Esophagus (tissue), 2 donors: Measurements from ENCODE around the gene LRPAP1. TPM values are rescaled to one million over a fixed set of nuclear protein-coding genes. Genes with fewer than 3 reads are reported as not detected.

Source experiments
- H3K27ac ChIP-seq, 2 donors: one replicate each; pipeline ENCODE4 v1.5.1; 2013; ENCODE audit warnings: low read depth in 2 of 2, mild to moderate bottlenecking in 2 of 2, inconsistent platforms in 1 of 2, low read length in 1 of 2, moderate library complexity in 1 of 2
- H3K27me3 ChIP-seq, 2 donors: one replicate each; pipeline ENCODE4 v1.6.1; 2013; ENCODE audit warnings: low read length in 2 of 2, control low read depth in 1 of 2, mild to moderate bottlenecking in 1 of 2; ENCODE audit not compliant: insufficient read depth in 2 of 2, control insufficient read depth in 1 of 2
- H3K36me3 ChIP-seq, 2 donors: one replicate each; pipeline ENCODE4 v1.6.1; 2013; ENCODE audit warnings: low read length in 1 of 2; ENCODE audit not compliant: control insufficient read depth in 2 of 2, insufficient read depth in 2 of 2
- H3K4me1 ChIP-seq, 2 donors: one replicate each; pipeline ENCODE4 v1.6.1; 2013; ENCODE audit warnings: low read length in 1 of 2; ENCODE audit not compliant: control insufficient read depth in 2 of 2, insufficient read depth in 2 of 2
- H3K4me3 ChIP-seq, 2 donors: one replicate each; pipeline ENCODE4 v1.5.1; 2013; ENCODE audit warnings: low read length in 2 of 2, mild to moderate bottlenecking in 2 of 2, low read depth in 1 of 2, moderate library complexity in 1 of 2
- H3K9me3 ChIP-seq, 2 donors: one replicate each; pipeline ENCODE4 v1.6.1; 2013; ENCODE audit warnings: mild to moderate bottlenecking in 2 of 2, low read depth in 1 of 2, low read length in 1 of 2, moderate library complexity in 1 of 2; ENCODE audit not compliant: control insufficient read depth in 2 of 2, insufficient read depth in 1 of 2
- WGBS, 2 donors: extraction: QIAGEN DNeasy Blood & Tissue Kit; methylation state at CpG; one replicate each; pipeline ENCODE4 v1.1.7; 2013; 5-methylcytosine and 5-hydroxymethylcytosine counted together
- polyA plus RNA-seq, 2 donors: library from polyadenylated mRNA; stranded (reverse); fragments of 200-250 nt; gene quantifications; one replicate each; pipeline ENCODE4 v1.2.3, GENCODE V29; 2013
- donor health status: healthy with polysubstance abuse.
- donor health status: Bipolar disorder and iron deficiency.

The LRPAP1 gene
- polyA plus RNA-seq, 2 donors = 18.0 to 87.0 TPM

DNA sequence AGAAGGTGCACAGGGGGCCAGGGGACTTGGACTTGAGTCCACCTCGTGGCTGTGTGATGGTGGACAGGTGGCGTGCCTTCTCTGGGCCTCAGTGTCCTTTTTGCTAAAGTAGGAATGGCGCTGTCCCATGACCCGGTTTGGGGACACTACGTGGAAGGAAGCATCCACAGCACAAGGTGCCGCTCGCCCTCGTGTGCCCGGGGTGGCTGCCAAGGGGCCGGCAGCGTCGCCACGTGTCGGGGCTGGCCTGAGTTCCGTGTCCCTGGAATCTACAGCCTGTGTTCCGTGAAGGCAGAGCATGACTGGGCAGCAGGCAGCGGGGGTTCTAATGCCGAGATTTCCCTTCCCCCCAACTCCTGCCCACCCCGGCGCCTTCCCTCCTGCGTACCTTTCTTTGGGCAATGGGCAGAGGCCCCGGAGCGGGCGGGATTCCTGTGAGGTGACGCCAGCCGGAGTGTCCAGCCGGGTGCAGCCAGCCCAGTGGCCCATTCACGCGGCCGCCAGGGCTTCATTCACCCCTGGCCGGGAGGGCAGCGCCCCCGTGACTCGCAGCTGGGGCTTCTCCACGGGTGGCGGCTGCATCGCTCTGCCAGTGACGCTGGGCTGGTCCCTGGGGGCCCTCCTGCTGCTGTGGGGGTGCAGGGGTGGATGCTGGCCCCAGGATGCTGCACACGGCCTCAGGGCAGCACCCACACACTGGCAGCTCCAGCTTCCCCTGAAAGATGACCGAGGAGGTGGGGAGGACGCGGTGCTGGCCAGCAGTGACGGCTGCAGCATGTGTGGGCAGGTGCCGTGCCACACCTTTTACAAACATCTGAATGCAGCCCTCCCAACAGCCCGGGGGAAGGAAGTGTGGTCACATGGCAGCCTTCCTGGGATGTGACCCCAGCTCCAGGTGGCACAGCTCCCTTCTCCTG, 47.9 kb downstream of the LRPAP1 start:
- H3K27me3 ChIP-seq = peaks cover 0 to 5% of the 10 kb centered on the region in 2 donors
- no peaks in the 10 kb centered on the region for H3K9me3 ChIP-seq
- no peaks in the 10 kb centered on the region for H3K36me3 ChIP-seq
- H3K4me1 ChIP-seq = peaks cover 9 to 27% of the 10 kb centered on the region in 2 donors
- no peak overlapping the region for H3K27ac ChIP-seq
- 33 to 43% methylated on average over 45 of the region's 45 CpGs for WGBS, 2 donors
- peak overlapping the region in 1 of 2 donors; percentile 11 for H3K4me3 ChIP-seq

DNA sequence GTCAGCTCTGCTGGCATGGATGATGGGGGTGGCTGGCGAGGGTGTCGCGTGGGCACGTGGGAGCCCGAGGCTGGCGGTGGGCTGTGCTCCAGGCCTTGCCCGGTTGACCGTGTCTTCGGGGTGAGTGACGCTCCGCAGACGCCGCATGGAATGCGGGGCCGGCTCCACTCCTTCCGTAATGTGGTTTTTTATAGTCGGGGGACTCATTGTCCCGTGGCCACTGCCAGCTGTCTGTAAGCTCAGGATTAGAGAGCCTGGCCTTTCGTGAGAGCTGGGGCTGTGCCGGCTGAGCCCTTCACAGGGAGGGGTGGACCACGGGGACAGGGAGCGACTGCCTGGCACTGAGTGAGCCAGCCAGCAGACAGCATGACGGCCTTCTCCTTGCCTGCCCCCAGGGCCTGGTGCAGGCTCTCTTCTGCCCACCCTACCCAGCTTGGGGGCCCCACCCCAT, 48.7 kb downstream of the LRPAP1 start:
- H3K4me3 ChIP-seq = no peak overlapping the region
- H3K9me3 ChIP-seq = no peaks in the 10 kb centered on the region
- H3K4me1 ChIP-seq = peaks cover 9 to 27% of the 10 kb centered on the region in 2 donors
- H3K36me3 ChIP-seq = no peaks in the 10 kb centered on the region
- no peak overlapping the region for H3K27ac ChIP-seq
- peaks cover 0 to 5% of the 10 kb centered on the region in 2 donors for H3K27me3 ChIP-seq
- 35 to 63% methylated on average over 23 of the region's 23 CpGs for WGBS, 2 donors

DNA sequence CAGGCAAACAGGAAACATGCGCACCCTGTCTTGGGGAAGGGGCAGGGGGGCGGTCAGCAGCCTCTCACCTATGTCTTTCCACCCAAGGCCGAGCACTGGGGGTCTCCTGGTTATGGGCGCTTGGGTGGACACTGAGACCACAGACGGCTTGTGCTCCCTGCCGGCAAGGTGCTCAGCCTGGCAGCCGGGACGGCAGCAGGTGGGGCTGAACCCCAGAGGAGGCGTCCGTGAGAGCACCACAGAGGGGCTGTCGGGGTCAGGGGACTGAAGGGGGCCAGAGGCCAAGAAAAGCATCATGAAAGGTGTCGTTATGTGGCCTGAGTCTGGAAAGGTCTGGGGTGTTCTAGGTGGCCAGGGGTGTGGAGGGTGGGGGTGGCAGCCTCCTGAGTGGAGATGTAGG, 49.5 kb downstream of the LRPAP1 start:
- Histone ChIP-seq H3K9me3 (no peaks in the 10 kb centered on the region), H3K4me3 (no peak overlapping the region), H3K4me1 (peaks cover 9 to 27% of the 10 kb centered on the region in 2 donors), H3K27ac (no peak overlapping the region), H3K27me3 (peaks cover 0 to 5% of the 10 kb centered on the region in 2 donors), H3K36me3 (no peaks in the 10 kb centered on the region)
- 85% methylated on average over 12 of the region's 12 CpGs for WGBS, 2 donors

DNA sequence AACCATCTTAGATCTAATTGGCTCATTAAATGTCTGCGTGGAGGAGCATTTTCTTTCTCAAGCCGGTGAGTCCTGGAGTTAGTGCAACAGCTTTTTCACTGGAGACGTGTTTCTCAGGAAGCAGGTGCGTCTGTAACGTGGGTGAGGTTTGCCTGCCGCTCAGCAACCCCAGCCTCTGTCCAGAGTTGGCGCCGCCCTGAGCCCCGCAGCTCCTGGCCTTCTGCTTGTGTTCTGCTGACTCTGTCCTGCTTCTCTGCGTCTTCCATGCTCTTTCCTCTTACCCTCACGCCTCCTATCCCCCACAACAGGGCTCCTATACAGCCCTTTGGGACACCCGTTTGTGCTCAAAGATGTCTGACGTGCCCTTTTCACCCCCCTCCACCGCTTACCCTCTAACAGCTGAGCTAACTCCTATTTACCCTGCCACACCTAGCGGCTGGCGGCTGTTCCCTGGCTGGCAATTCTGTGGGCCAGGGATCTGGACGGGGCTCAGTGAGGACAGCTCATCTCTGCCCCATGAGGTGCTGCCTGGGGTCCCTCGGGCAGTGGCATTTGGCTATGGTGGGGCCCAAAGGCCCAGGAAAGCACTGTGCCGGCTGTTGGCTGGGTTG, 50.3 kb downstream of the LRPAP1 start:
- no peak overlapping the region for H3K27ac ChIP-seq
- H3K9me3 ChIP-seq = no peaks in the 10 kb centered on the region
- H3K36me3 ChIP-seq = no peaks in the 10 kb centered on the region
- H3K4me3 ChIP-seq = no peak overlapping the region
- H3K4me1 ChIP-seq = peaks cover 9 to 27% of the 10 kb centered on the region in 2 donors
- H3K27me3 ChIP-seq = peaks cover 0 to 8% of the 10 kb centered on the region in 2 donors
- WGBS, 2 donors = 54 to 55% methylated on average over 19 of the region's 19 CpGs

DNA sequence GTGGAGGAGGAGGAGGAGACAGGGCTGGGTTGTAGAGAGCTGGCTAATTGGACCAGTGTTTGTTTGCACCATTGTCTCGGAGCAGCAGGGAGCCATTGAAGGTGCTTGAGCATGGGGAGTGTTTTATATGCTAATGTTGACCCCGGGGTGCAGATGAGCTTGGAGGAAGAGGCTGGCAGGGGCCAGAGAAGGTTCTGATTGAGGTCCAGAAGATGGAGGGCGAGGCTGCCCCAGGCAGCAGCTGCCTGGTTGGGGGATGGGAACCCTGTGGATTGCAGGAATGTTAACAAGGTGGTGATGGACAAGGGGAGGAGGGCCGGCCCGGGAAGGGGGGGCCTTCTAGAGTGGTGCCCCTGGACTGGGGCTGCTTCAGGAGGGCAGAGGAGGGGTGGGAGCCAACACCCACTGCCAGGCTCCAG, 51.1 kb downstream of the LRPAP1 start:
- H3K27ac ChIP-seq = no peak overlapping the region

DNA sequence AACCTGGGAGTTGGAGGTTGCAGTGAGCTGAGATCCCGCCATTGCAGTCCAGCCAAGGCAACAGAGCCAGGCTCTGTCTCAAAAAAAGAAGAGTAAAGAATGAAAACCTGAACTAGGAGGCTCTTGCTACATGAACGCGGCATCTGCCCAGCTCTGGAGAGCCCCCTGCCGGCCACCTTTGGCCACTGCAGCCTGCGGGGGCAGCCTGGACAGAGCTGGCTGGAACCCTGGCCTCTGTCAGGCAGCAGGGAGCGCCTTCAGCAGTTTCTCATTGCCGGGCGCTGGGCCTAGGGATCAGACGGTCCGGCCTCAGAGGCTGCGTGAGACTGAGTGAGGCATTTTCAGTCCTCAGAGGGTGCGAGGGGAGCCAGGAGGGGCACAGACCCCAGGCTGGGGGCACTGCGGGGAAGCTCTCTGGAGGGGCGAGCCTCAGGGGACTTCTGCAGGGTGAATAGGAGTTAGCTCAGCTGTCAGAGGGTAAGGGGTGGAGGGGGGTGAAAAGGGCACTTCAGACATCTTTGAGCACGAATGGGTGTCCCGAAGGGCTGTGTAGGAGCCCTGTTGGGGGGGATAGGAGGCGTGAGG, 51.6 kb downstream of the LRPAP1 start:
- H3K36me3 ChIP-seq = no peaks in the 10 kb centered on the region
- no peaks in the 10 kb centered on the region for H3K9me3 ChIP-seq
- H3K27ac ChIP-seq = no peak overlapping the region
- 16 to 20% methylated on average over 17 of the region's 17 CpGs for WGBS, 2 donors
- peaks cover 0 to 4% of the 10 kb centered on the region in 2 donors for H3K27me3 ChIP-seq
- H3K4me3 ChIP-seq = no peak overlapping the region
- peaks cover 9 to 25% of the 10 kb centered on the region in 2 donors for H3K4me1 ChIP-seq

More for the DNA sequence above, 51.1 kb downstream of the LRPAP1 start:
- H3K9me3 ChIP-seq = no peaks in the 10 kb centered on the region
- H3K36me3 ChIP-seq = no peaks in the 10 kb centered on the region
- 40 to 42% methylated on average over 5 of the region's 5 CpGs for WGBS, 2 donors
- no peak overlapping the region for H3K4me3 ChIP-seq
- H3K4me1 ChIP-seq = peaks cover 9 to 25% of the 10 kb centered on the region in 2 donors
- H3K27me3 ChIP-seq = peaks cover 0 to 4% of the 10 kb centered on the region in 2 donors

DNA sequence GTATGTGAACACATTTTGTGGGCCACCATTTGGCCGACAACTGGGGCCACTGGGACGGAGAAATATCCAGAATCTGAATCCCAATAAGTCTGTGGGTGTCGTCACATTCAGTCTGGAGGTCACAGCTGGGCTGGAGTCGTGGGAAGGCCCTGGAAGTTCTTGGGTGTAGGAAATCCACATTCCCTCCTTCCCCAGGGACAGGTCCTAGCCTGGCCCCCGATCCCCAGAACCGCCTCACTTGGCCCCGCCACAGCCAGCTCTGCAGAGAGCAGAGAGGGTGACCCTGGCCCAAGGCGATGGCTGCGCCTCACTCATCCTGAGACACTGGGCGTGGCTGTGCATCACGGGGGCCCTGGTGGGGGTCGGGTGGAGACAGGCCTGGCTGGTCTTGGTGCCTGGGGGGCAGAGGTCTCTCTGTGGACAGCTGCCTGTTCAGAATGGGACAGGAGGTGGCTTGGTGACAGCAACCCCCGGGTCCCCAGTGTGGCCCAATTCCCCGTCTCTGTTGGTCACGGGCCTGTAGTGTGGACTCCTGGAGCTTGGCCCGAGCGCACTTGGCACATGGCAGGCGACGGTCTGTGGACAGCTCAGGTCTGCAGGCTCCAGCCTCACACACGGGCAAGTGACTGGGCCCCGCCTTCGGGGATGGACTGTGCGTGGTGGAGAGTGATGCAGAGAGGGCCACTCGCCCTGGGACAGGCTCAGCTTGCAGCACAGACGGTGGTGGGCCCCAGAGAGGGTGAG, 52.7 kb downstream of the LRPAP1 start:
- H3K4me3 ChIP-seq = no peak overlapping the region
- no peaks in the 10 kb centered on the region for H3K36me3 ChIP-seq
- H3K4me1 ChIP-seq = peaks cover 3 to 19% of the 10 kb centered on the region in 2 donors
- no peaks in the 10 kb centered on the region for H3K9me3 ChIP-seq
- no peak overlapping the region for H3K27ac ChIP-seq
- WGBS, 2 donors = 77 to 80% methylated on average over 25 of the region's 25 CpGs
- peaks cover 0 to 4% of the 10 kb centered on the region in 2 donors for H3K27me3 ChIP-seq

DNA sequence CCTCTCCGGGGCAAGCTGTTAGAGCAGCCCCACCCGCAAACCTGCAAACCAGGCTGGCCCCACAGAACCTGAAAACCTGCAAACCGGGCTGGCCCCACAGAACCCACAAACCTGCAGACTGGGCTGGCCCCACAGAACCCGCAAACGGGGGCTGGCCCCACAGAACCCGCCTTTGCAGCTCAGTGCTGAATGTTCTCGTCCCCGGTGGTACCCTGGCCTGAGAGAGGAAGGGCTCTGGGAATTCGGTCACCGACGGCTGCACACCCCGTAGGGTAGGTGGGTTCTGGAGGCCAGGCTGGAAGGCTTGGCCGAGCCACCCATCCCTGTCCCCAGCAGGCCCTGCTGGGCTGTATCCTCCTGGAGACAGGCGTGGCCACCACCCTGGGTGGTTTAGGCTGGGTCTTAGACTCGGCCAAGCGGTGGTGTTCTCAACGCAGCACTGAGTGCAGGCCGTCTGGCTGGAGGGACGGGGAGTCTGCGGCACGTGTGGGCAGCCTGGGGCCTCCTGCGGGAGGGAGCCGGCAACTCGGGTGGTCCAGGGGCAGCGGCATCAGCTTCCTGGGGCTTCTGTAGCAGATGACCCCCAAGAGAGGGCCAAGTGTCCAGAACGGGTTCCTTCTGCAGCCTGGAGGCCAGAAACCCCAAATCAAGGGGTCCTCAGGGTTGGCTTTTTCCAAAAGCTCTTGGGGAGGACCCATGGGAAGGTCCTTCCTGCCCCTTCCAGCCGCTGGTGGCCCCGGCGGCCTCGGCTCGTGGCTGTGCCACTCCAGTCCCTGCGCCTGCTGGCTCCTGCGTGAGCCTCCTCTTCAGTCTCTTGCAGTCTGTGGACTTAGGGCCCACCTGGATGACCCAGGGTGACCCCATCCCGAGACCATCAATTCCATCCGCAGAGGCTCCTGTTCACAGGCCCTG, 53.5 kb downstream of the LRPAP1 start:
- no peak overlapping the region for H3K4me3 ChIP-seq
- H3K27ac ChIP-seq = no peak overlapping the region
- no peaks in the 10 kb centered on the region for H3K36me3 ChIP-seq
- H3K27me3 ChIP-seq = peaks cover 0 to 4% of the 10 kb centered on the region in 2 donors
- H3K9me3 ChIP-seq = no peaks in the 10 kb centered on the region
- H3K4me1 ChIP-seq = peaks cover 0 to 11% of the 10 kb centered on the region in 2 donors
- WGBS, 2 donors = 84 to 90% methylated on average over 35 of the region's 35 CpGs
